Thymus (tissue), 11 donors: Measurements from ENCODE around the gene TRIL. TPM values are rescaled to one million over a fixed set of nuclear protein-coding genes. Genes with fewer than 3 reads are reported as not detected.

ENCODE experiments used
- DNase-seq, 9 donors: peaks; one replicate each; pipeline ENCODE4 v3.0.0-alpha.2; 2013; ENCODE audit warnings: low spot score in 9 of 9, low read depth in 6 of 9, missing footprints in 1 of 9
- H3K27ac ChIP-seq, 2 donors: one replicate each; pipeline ENCODE4 v1.5.1; 2013; ENCODE audit warnings: control low read depth in 1 of 2, low read depth in 1 of 2, low read length in 1 of 2, mild to moderate bottlenecking in 1 of 2, moderate library complexity in 1 of 2
- H3K27me3 ChIP-seq, 2 donors: one replicate each; pipeline ENCODE4 v1.5.1; 2013; ENCODE audit warnings: low read length in 1 of 2; ENCODE audit not compliant: control insufficient read depth in 2 of 2, insufficient read depth in 1 of 2
- H3K36me3 ChIP-seq, 2 donors: one replicate each; pipeline ENCODE4 v1.5.1; 2013; ENCODE audit warnings: low read length in 1 of 2, mild to moderate bottlenecking in 1 of 2, moderate library complexity in 1 of 2; ENCODE audit not compliant: control insufficient read depth in 2 of 2, insufficient read depth in 2 of 2
- H3K4me1 ChIP-seq, 2 donors: one replicate each; pipeline ENCODE4 v1.5.1; 2013; ENCODE audit warnings: low read length in 2 of 2; ENCODE audit not compliant: control insufficient read depth in 2 of 2, insufficient read depth in 2 of 2
- H3K4me3 ChIP-seq, 2 donors: one replicate each; pipeline ENCODE4 v1.5.1; 2013; ENCODE audit warnings: low read length in 2 of 2, control low read depth in 1 of 2, mild to moderate bottlenecking in 1 of 2
- H3K9me3 ChIP-seq, 2 donors: one replicate each; pipeline ENCODE4 v1.5.1; 2013; ENCODE audit warnings: low read length in 1 of 2, mild to moderate bottlenecking in 1 of 2; ENCODE audit not compliant: control insufficient read depth in 2 of 2, insufficient read depth in 1 of 2
- WGBS: extraction: QIAGEN DNeasy Blood & Tissue Kit; methylation state at CpG from one replicate; pipeline ENCODE4 v1.1.7; 2013; 5-methylcytosine and 5-hydroxymethylcytosine counted together
- polyA plus RNA-seq: library from polyadenylated mRNA; stranded (reverse); fragments of 200-250 nt; gene quantifications from one replicate; pipeline ENCODE4 v1.2.3, GENCODE V29; 2013
- total RNA-seq: library from RNA; stranded (reverse); fragments of 120-200 nt; gene quantifications from one replicate; pipeline ENCODE4 v1.2.4, GENCODE V29; 2013
- donor health status: healthy.

TRIL gene
- total and polyA plus RNA-seq, 2 donors = 0.32 to 0.99 TPM

DNA sequence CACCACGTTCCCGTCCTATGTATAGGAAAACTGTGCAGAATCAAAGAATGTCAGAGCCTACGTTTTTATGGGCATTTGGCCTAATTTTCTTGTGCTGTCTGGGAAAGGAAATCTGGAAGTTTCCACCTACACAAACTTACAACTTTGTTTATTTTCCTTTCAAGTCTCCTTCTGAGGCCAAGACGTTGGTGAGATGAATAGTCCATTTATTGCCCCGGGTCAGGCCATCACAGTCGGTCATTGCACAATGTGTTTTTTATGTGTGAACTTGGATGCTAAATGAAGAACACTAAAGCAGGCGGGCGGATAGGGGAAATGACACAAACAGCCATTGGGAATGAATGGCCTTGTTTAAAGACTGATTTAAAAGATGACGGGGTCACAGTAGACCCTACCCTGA lies 38.6 kb downstream of the TRIL start:
- Histone ChIP-seq H3K36me3 (no peaks in the 10 kb centered on the region), H3K9me3 (no peaks in the 10 kb centered on the region), H3K27ac (no peak overlapping the region), H3K27me3 (no peaks in the 10 kb centered on the region), H3K4me1 (peaks cover 0 to 4% of the 10 kb centered on the region in 2 donors), H3K4me3 (no peak overlapping the region)
- no peak for DNase-seq
- WGBS = 93% methylated on average over 9 of the region's 9 CpGs

DNA sequence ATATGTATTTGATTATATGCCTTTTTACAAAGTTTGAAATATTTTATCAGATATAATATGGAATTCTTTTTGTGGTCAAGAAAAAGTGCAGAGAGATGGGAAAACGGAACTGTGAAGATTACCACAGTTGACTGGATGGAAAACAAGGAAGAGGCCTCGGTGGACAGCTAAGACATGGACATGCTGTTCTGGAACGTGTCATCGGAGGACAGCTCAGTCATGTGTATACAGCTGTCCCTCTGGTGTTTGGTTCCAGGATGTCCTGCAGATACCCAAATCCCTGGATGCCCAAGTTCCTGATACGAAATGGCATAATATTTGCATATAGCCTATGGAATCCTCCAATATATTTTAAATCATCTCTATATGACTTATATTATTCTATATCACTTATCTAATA lies 49.4 kb downstream of the TRIL start:
- DNase-seq = no peak
- WGBS = 94% methylated on average over 5 of the region's 5 CpGs
- no peaks in the 10 kb centered on the region for H3K4me1 ChIP-seq

DNA sequence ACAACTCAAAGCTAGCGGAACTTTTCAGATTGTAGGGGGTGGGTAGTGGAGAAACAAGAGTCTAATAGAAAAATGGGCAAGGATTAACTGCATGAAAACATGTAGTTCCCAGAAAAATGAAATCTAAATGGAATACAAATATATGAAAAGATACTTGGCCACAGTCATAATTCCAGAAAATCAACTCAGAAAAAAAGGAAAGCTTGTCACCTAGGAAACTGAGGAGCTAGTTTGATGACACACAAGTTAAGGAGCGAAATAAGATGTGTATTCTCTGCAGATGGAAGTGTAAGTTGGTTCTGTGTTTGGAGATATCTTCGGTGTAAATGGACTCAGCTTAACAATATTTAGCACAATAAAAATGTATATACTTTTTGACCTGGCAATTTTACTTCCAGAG lies 52.7 kb downstream of the TRIL start:
- no peak overlapping the region for H3K27ac ChIP-seq
- H3K9me3 ChIP-seq = no peaks in the 10 kb centered on the region
- no peak for DNase-seq
- 97% methylated on average over 3 of the region's 3 CpGs for WGBS
- no peaks in the 10 kb centered on the region for H3K36me3 ChIP-seq
- H3K4me1 ChIP-seq = no peaks in the 10 kb centered on the region
- H3K27me3 ChIP-seq = no peaks in the 10 kb centered on the region
- no peak overlapping the region for H3K4me3 ChIP-seq

More for the DNA sequence above, 49.4 kb downstream of the TRIL start:
- Histone ChIP-seq H3K27ac (no peak overlapping the region), H3K36me3 (no peaks in the 10 kb centered on the region), H3K4me3 (no peak overlapping the region), H3K27me3 (no peaks in the 10 kb centered on the region), H3K9me3 (peaks cover 0 to 1% of the 10 kb centered on the region in 2 donors)

- Histone ChIP-seq H3K4me3 (no peak overlapping the region), H3K36me3 (no peaks in the 10 kb centered on the region), H3K4me1 (no peaks in the 10 kb centered on the region), H3K9me3 (no peaks in the 10 kb centered on the region), H3K27ac (no peak overlapping the region), H3K27me3 (no peaks in the 10 kb centered on the region)
- 96% methylated on average over 10 of the region's 10 CpGs for WGBS
- DNase-seq = no peak
These were observed 53.5 kb downstream of the TRIL start for GRCh38 chr7:28904578-28905048.

GRCh38 chr7:28903730-28904577 lies 54.2 kb downstream of the TRIL start:
- no peaks in the 10 kb centered on the region for H3K4me1 ChIP-seq
- WGBS = 95% methylated on average over 4 of the region's 4 CpGs
- no peaks in the 10 kb centered on the region for H3K36me3 ChIP-seq
- no peak overlapping the region for H3K4me3 ChIP-seq
- H3K9me3 ChIP-seq = no peaks in the 10 kb centered on the region
- no peaks in the 10 kb centered on the region for H3K27me3 ChIP-seq
- no peak for DNase-seq
- no peak overlapping the region for H3K27ac ChIP-seq

Other genes starting within 250 kb of the TRIL start
- gene CPVL, start 188.2 kb upstream of the TRIL start, total RNA-seq = 125 TPM
- 112 TPM for gene CPVL, start 188.2 kb upstream of the TRIL start, polyA plus RNA-seq
- 5.9 TPM for gene CHN2, start 236.4 kb upstream of the TRIL start, total RNA-seq
- 6.5 TPM for gene CHN2, start 236.4 kb upstream of the TRIL start, polyA plus RNA-seq